ENCODE measurements around the gene TPX2.

DNA sequence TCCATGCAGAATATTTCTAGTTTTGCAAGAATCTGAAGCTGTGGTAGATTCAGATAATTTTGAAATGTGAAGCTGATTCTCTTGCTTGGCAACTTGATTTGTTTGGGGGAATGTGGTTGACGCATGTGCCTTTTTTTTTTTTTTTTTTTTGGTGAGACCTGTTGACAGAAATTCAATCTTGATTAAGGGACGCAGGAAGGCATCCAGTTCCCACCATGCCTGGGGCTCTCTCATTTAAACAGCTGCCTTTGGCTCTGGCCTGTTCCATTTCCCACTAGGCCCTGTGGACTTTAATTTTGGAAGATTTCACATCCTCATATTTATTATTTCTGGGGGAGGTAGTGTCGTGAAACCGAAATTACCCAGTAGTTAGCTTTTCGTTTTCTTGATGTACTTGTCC lies 8.6 kb downstream of the TPX2 start:
- TF ChIP-seq, protein P1, sequence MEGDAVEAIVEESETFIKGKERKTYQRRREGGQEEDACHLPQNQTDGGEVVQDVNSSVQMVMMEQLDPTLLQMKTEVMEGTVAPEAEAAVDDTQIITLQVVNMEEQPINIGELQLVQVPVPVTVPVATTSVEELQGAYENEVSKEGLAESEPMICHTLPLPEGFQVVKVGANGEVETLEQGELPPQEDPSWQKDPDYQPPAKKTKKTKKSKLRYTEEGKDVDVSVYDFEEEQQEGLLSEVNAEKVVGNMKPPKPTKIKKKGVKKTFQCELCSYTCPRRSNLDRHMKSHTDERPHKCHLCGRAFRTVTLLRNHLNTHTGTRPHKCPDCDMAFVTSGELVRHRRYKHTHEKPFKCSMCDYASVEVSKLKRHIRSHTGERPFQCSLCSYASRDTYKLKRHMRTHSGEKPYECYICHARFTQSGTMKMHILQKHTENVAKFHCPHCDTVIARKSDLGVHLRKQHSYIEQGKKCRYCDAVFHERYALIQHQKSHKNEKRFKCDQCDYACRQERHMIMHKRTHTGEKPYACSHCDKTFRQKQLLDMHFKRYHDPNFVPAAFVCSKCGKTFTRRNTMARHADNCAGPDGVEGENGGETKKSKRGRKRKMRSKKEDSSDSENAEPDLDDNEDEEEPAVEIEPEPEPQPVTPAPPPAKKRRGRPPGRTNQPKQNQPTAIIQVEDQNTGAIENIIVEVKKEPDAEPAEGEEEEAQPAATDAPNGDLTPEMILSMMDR (IDR thresholded peaks at IDR 0.05): no peak
- no peak for TF ChIP-seq POLR2A (IDR thresholded peaks at IDR 0.05)
- TF ChIP-seq EP300 (IDR thresholded peaks at IDR 0.05; ENCODE audit: low read depth): no peak
